ENCODE measurements around the gene SRPX2.

The SRPX2 gene

DNA sequence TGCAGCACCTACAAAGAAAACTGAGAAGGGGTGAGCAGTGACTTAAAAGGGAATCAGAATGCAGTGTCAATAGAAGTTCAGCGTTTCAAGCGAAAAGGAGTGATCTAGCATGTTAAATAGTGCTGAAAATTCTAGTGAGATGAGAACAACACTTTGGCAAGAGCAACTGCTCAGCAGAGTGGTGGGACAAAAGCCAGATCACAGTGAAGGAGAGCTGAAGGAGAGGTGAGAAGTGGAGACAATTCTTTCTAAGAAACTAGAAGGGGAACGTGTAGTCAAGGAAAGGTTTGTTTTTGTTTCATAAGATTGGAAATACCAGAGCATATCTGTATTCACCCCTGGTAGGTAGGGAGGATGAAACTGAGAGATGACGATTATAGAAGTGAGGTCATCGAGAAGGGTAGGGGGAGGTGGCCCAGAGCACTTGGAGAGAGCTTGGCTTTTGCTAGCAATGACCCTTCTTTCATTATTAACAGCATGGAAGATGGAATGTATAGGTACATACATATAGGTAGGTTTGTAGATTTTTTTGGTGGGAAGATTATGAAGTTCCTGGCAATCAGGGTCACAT lies 33.7 kb downstream of the SRPX2 start:
- Histone ChIP-seq H2BK5ac (ENCODE audit: low read depth, low read length, poor library complexity, severe bottlenecking) (no peak overlapping the region), H3K23ac (ENCODE audit: low read length in 2 of 2) (no peak overlapping the region), H3K4me3 (ENCODE audit: insufficient read depth in 1 of 2, low read depth in 1 of 2, low read length in 2 of 2) (no peak overlapping the region), H2BK120ac (ENCODE audit: low read depth, low read length) (no peak overlapping the region), H3K27ac (ENCODE audit: low read length, poor library complexity, severe bottlenecking) (no peak overlapping the region), H3K9me3 (ENCODE audit: control insufficient read depth, low read length) (no peaks in the 10 kb centered on the region), H2AK5ac (ENCODE audit: low read length, severe bottlenecking) (no peak overlapping the region), H3K27me3 (ENCODE audit: control insufficient read depth in 1 of 2, insufficient read depth in 1 of 2, low read length in 2 of 2) (peaks cover 0 to 38% of the 10 kb centered on the region in 2 experiments), H3K14ac (ENCODE audit: low read length in 2 of 2) (no peak overlapping the region), H2BK15ac (ENCODE audit: low read depth, poor library complexity, severe bottlenecking) (no peak overlapping the region), H3K4me2 (ENCODE audit: low read length, poor library complexity, severe bottlenecking) (no peak overlapping the region), H3K36me3 (ENCODE audit: control insufficient read depth in 1 of 2, insufficient read depth in 2 of 2, low read depth in 1 of 2, low read length in 2 of 2) (peaks cover 9 to 28% of the 10 kb centered on the region in 2 experiments), H3K4me1 (ENCODE audit: control insufficient read depth, insufficient read depth, low read depth, low read length) (no peaks in the 10 kb centered on the region), H3K18ac (ENCODE audit: low read depth in 1 of 2, low read length in 2 of 2) (no peak overlapping the region), H3K79me1 (replicated peaks; ENCODE audit: low read length, poor library complexity, severe bottlenecking) (peaks cover 2% of the 10 kb centered on the region), H3K4ac (ENCODE audit: low read depth in 1 of 2, low read length in 2 of 2) (no peak overlapping the region), H3K9ac (ENCODE audit: low read length) (no peak overlapping the region), H2AFZ (ENCODE audit: low read depth, low read length) (no peak overlapping the region), H2BK12ac (ENCODE audit: low read length in 2 of 2) (no peak overlapping the region), H4K91ac (ENCODE audit: low read length) (no peak overlapping the region), H4K8ac (ENCODE audit: low read length) (no peak overlapping the region)
- no peak for DNase-seq
- WGBS = 88% methylated on average over 5 of the region's 5 CpGs

DNA sequence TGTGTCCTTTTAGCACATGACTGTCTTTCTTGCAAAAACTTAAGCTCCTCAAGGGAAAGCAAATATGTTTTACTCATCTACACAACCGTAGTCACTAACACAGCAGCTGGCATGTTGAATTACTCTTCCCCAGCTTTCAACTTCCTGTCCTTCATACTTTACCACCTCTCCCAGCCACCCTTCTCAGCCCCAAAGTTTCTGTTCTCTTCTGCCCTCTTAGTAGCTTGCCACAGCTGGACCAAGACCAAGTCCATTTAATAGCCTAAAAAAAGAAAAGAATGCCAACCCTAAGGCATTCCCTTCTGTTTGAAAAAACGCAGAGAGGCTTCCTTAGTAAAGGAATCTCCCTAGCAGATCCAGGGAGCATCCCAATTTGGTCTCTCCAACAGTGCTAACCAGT lies 36.8 kb downstream of the SRPX2 start:
- H4K8ac ChIP-seq (ENCODE audit: low read length) = no peak overlapping the region
- no peaks in the 10 kb centered on the region for H3K4me1 ChIP-seq (ENCODE audit: control insufficient read depth, insufficient read depth, low read depth, low read length)
- H3K36me3 ChIP-seq (ENCODE audit: control insufficient read depth in 1 of 2, insufficient read depth in 2 of 2, low read depth in 1 of 2, low read length in 2 of 2) = peaks cover 9 to 11% of the 10 kb centered on the region in 2 experiments
- H2BK5ac ChIP-seq (ENCODE audit: low read depth, low read length, poor library complexity, severe bottlenecking) = no peak overlapping the region
- 51% methylated on average over 2 of the region's 2 CpGs for WGBS
- no peak overlapping the region for H2AK5ac ChIP-seq (ENCODE audit: low read length, severe bottlenecking)
- H4K91ac ChIP-seq (ENCODE audit: low read length) = no peak overlapping the region
- H3K27ac ChIP-seq (ENCODE audit: low read length, poor library complexity, severe bottlenecking) = no peak overlapping the region
- no peak overlapping the region for H3K18ac ChIP-seq (ENCODE audit: low read depth in 1 of 2, low read length in 2 of 2)
- H3K9me3 ChIP-seq (ENCODE audit: control insufficient read depth, low read length) = no peaks in the 10 kb centered on the region
- H2BK120ac ChIP-seq (ENCODE audit: low read depth, low read length) = no peak overlapping the region
- no peak overlapping the region for H3K14ac ChIP-seq (ENCODE audit: low read length in 2 of 2)
- no peak for DNase-seq
- H2BK12ac ChIP-seq (ENCODE audit: low read length in 2 of 2) = no peak overlapping the region
- peaks cover 2% of the 10 kb centered on the region for H3K79me1 ChIP-seq (replicated peaks; ENCODE audit: low read length, poor library complexity, severe bottlenecking)
- no peak overlapping the region for H3K4me3 ChIP-seq (ENCODE audit: insufficient read depth in 1 of 2, low read depth in 1 of 2, low read length in 2 of 2)
- no peak overlapping the region for H3K23ac ChIP-seq (ENCODE audit: low read length in 2 of 2)
- H3K4ac ChIP-seq (ENCODE audit: low read depth in 1 of 2, low read length in 2 of 2) = no peak overlapping the region
- H3K4me2 ChIP-seq (ENCODE audit: low read length, poor library complexity, severe bottlenecking) = no peak overlapping the region
- H3K9ac ChIP-seq (ENCODE audit: low read length) = no peak overlapping the region
- H2BK15ac ChIP-seq (ENCODE audit: low read depth, poor library complexity, severe bottlenecking) = no peak overlapping the region
- H3K27me3 ChIP-seq (ENCODE audit: control insufficient read depth in 1 of 2, insufficient read depth in 1 of 2, low read length in 2 of 2) = peaks cover 0 to 31% of the 10 kb centered on the region in 2 experiments
- no peak overlapping the region for H2AFZ ChIP-seq (ENCODE audit: low read depth, low read length)

DNA sequence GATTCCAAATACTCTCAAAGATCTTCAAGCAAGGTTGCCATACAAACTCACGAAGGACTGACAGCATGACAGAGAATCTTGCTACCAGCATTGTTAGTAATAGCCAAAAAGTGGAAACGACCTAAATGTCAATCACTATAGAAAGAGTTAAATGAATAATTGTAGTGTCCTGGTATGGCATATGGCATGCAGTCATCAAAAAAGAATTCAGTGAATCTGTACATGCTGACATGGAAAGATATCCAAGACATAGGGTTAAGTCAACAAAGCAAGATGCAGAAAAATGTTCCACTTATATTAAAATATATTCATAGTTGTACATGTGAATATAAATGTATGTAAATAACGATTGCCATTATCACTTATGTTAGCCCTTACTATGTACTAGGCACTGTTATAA lies 37.6 kb downstream of the SRPX2 start:
- Histone ChIP-seq H2BK120ac (ENCODE audit: low read depth, low read length) (no peak overlapping the region), H4K8ac (ENCODE audit: low read length) (no peak overlapping the region), H3K9me3 (ENCODE audit: control insufficient read depth, low read length) (no peaks in the 10 kb centered on the region), H2BK5ac (ENCODE audit: low read depth, low read length, poor library complexity, severe bottlenecking) (no peak overlapping the region), H4K91ac (ENCODE audit: low read length) (no peak overlapping the region), H3K4me3 (ENCODE audit: insufficient read depth in 1 of 2, low read depth in 1 of 2, low read length in 2 of 2) (no peak overlapping the region), H3K23ac (ENCODE audit: low read length in 2 of 2) (no peak overlapping the region), H3K4me2 (ENCODE audit: low read length, poor library complexity, severe bottlenecking) (no peak overlapping the region), H2BK15ac (ENCODE audit: low read depth, poor library complexity, severe bottlenecking) (no peak overlapping the region), H2AFZ (ENCODE audit: low read depth, low read length) (no peak overlapping the region), H3K4me1 (ENCODE audit: control insufficient read depth, insufficient read depth, low read depth, low read length) (no peaks in the 10 kb centered on the region), H3K36me3 (ENCODE audit: control insufficient read depth in 1 of 2, insufficient read depth in 2 of 2, low read depth in 1 of 2, low read length in 2 of 2) (peaks cover 6 to 11% of the 10 kb centered on the region in 2 experiments), H3K4ac (ENCODE audit: low read depth in 1 of 2, low read length in 2 of 2) (no peak overlapping the region), H3K18ac (ENCODE audit: low read depth in 1 of 2, low read length in 2 of 2) (no peak overlapping the region), H3K27me3 (ENCODE audit: control insufficient read depth in 1 of 2, insufficient read depth in 1 of 2, low read length in 2 of 2) (peaks cover 0 to 37% of the 10 kb centered on the region in 2 experiments), H3K79me1 (replicated peaks; ENCODE audit: low read length, poor library complexity, severe bottlenecking) (peaks cover 2% of the 10 kb centered on the region), H2BK12ac (ENCODE audit: low read length in 2 of 2) (no peak overlapping the region), H3K14ac (ENCODE audit: low read length in 2 of 2) (no peak overlapping the region), H3K9ac (ENCODE audit: low read length) (no peak overlapping the region), H2AK5ac (ENCODE audit: low read length, severe bottlenecking) (no peak overlapping the region), H3K27ac (ENCODE audit: low read length, poor library complexity, severe bottlenecking) (no peak overlapping the region)
- 33% methylated on average over 1 of the region's 3 CpGs for WGBS
- no peak for DNase-seq

DNA sequence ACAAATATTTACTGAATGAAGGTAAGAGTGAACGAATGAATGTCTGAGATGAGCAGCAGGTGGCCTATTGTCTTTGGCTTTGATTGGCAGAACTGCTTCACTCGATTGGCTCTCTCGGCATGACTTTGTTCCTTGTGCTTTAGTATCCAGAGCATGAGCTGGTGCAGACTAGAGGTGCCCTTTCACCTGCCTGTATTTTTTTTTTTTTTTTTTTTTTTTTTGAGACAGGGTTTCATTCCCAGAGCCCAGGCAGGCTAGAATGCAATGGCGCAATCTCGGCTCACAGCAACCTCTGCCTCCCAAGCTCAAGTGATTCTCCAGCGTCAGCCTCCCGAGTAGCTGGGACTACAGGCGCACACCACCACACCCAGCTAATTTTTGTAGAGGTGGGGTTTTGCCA lies 38.9 kb downstream of the SRPX2 start:
- Histone ChIP-seq H2BK5ac (ENCODE audit: low read depth, low read length, poor library complexity, severe bottlenecking) (no peak overlapping the region), H3K4me2 (ENCODE audit: low read length, poor library complexity, severe bottlenecking) (no peak overlapping the region)

More for the DNA sequence above, 38.9 kb downstream of the SRPX2 start:
- Histone ChIP-seq H2BK15ac (ENCODE audit: low read depth, poor library complexity, severe bottlenecking) (no peak overlapping the region), H4K91ac (ENCODE audit: low read length) (no peak overlapping the region), H3K79me1 (replicated peaks; ENCODE audit: low read length, poor library complexity, severe bottlenecking) (peaks cover 2% of the 10 kb centered on the region), H3K9ac (ENCODE audit: low read length) (no peak overlapping the region), H3K9me3 (ENCODE audit: control insufficient read depth, low read length) (no peaks in the 10 kb centered on the region), H2AFZ (ENCODE audit: low read depth, low read length) (no peak overlapping the region), H3K36me3 (ENCODE audit: control insufficient read depth in 1 of 2, insufficient read depth in 2 of 2, low read depth in 1 of 2, low read length in 2 of 2) (peaks cover 10 to 19% of the 10 kb centered on the region in 2 experiments), H3K23ac (ENCODE audit: low read length in 2 of 2) (no peak overlapping the region), H4K8ac (ENCODE audit: low read length) (no peak overlapping the region), H3K14ac (ENCODE audit: low read length in 2 of 2) (no peak overlapping the region), H3K27ac (ENCODE audit: low read length, poor library complexity, severe bottlenecking) (no peak overlapping the region), H2AK5ac (ENCODE audit: low read length, severe bottlenecking) (no peak overlapping the region), H3K4me3 (ENCODE audit: insufficient read depth in 1 of 2, low read depth in 1 of 2, low read length in 2 of 2) (no peak overlapping the region), H3K18ac (ENCODE audit: low read depth in 1 of 2, low read length in 2 of 2) (no peak overlapping the region), H3K4me1 (ENCODE audit: control insufficient read depth, insufficient read depth, low read depth, low read length) (no peaks in the 10 kb centered on the region), H2BK120ac (ENCODE audit: low read depth, low read length) (no peak overlapping the region), H3K27me3 (ENCODE audit: control insufficient read depth in 1 of 2, insufficient read depth in 1 of 2, low read length in 2 of 2) (peaks cover 0 to 42% of the 10 kb centered on the region in 2 experiments), H2BK12ac (ENCODE audit: low read length in 2 of 2) (no peak overlapping the region), H3K4ac (ENCODE audit: low read depth in 1 of 2, low read length in 2 of 2) (no peak overlapping the region)
- 92% methylated on average over 5 of the region's 8 CpGs for WGBS
- no peak for DNase-seq
